GM12891 (cell line): ENCODE measurements around the gene EVI5.

Experiments
- POLR2A ChIP-seq: IDR thresholded peaks from 2 replicates; pipeline ENCODE4 v1.6.1; 2011; ENCODE audit warnings: low read depth, low read length, control low read depth
- POLR2AphosphoS5 ChIP-seq: IDR thresholded peaks from 2 replicates; pipeline ENCODE4 v1.6.1; 2011; ENCODE audit warnings: low read depth, low read length, control low read depth
- POU2F2 ChIP-seq: IDR thresholded peaks from 2 replicates; pipeline ENCODE4 v1.6.1; 2011; ENCODE audit warnings: low read depth, mild to moderate bottlenecking, control low read depth, low read length, moderate library complexity
- SPI1 ChIP-seq: IDR thresholded peaks from 2 replicates; pipeline ENCODE4 v1.6.1; 2011; ENCODE audit warnings: low read depth, low read length, control low read depth
- TAF1 ChIP-seq: IDR thresholded peaks from 2 replicates; pipeline ENCODE4 v1.6.1; 2011; ENCODE audit warnings: low read depth, low read length, control low read depth

DNA sequence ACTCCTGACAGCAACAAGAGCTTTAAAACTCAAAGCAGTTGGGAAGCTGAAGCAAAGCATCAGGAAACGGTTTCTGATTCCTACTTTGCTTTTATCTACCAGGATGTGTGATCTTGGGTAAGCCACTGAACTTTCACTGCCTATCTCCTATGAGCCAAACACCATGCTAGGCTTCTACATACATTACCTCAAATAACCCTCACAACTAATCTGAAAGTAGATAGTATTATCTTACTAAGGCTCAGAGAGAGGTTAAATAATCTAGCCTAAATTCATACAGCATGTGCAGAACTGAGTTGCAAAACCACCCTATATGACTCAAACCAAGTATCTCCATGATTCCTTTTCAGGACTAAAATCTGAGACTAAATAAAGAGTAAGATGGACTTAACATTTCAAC, 83.8 kb downstream of the EVI5 start:
- TF ChIP-seq POLR2AphosphoS5 (no peak), POLR2A (no peak), SPI1 (no peak), TAF1 (no peak), POU2F2 (no peak)
